H7 (cell line): ENCODE data around the gene CEP72. TPM values are rescaled to one million over a fixed set of nuclear protein-coding genes. Genes with fewer than 3 reads are reported as not detected.
"Not testable (repeated sequence)": the region's sequence is repeated elsewhere in the genome, so short reads cannot be mapped to it uniquely, and the experiment has no call there.

Experiments used
- DNase-seq: peaks from one replicate; pipeline ENCODE4 v3.0.0; 2012
- H3K27me3 ChIP-seq: 2 replicates; pipeline ENCODE4 v1.6.0; 2011; ENCODE audit warnings: mild to moderate bottlenecking, low read length; ENCODE audit not compliant: control insufficient read depth, insufficient read depth
- H3K36me3 ChIP-seq: replicated peaks from 2 replicates; pipeline ENCODE4 v1.5.1; 2011; ENCODE audit warnings: low read length; ENCODE audit not compliant: control insufficient read depth, insufficient read depth
- H3K4me3 ChIP-seq: 2 replicates; pipeline ENCODE4 v1.5.1; 2011; ENCODE audit warnings: low read depth, mild to moderate bottlenecking, control low read depth, low read length, moderate library complexity; ENCODE audit not compliant: insufficient read depth
- total RNA-seq: library from RNA; depleted of rRNA; stranded (reverse); fragments of >200 nt; shearing (Covaris generic); gene quantifications from 2 replicates; pipeline ENCODE4 v1.2.3, GENCODE V29; 2014

CEP72 gene
- total RNA-seq, 1 experiment from 2014 or later, result 12.6 TPM

DNA sequence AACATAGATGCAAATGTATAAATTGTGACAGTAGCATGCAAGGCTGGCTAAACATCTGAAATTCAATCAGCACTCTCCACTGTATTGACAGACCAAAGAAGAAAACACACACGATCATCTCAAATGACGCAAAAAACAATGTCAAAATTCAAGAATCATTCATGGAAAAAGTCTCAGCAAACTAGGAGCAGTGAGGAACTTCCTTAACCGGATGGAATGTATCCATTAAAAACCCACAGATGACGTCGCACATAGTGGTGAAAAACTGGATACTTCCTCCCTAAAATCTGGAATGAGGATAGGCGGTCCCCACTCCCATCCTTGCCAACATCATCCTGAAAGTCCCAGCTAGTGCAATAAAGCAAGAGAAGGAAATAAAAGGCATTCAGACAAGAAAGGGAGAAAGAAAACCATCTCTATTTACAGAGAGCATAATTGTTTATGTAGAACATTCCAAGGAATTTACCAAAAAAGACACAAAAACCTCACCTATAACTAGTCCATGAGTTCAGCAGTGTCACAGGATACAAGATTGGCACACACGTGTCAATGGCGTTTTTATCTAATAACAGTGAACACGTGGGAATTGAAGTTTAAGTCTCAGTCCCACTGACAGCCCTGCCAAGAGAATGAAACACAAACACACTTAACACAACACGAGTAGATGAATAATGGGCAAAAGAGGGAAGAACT, 14.1 kb upstream of the CEP72 start:
- no peak for DNase-seq
- Histone ChIP-seq H3K4me3 (no peak overlapping the region), H3K36me3 (no peaks in the 10 kb centered on the region), H3K27me3 (no peaks in the 10 kb centered on the region)

DNA sequence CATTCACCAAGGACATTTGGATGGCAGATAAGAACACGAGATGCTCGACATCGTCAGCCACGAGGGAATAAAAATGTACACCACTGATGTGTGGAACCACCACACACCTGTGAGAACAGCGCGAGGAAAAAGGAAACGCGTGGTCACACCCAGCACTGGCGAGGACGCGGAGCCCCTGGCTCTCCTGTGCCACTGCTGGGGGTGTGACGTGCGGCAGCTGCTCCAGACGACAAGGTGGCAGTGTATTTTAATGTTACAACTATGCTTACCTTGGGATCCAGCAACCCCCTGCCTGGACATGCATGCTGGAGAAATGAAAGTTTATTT, 13.6 kb upstream of the CEP72 start:
- DNase-seq, result no peak
- no peak overlapping the region for H3K4me3 ChIP-seq
- no peaks in the 10 kb centered on the region for H3K27me3 ChIP-seq
- no peaks in the 10 kb centered on the region for H3K36me3 ChIP-seq

DNA sequence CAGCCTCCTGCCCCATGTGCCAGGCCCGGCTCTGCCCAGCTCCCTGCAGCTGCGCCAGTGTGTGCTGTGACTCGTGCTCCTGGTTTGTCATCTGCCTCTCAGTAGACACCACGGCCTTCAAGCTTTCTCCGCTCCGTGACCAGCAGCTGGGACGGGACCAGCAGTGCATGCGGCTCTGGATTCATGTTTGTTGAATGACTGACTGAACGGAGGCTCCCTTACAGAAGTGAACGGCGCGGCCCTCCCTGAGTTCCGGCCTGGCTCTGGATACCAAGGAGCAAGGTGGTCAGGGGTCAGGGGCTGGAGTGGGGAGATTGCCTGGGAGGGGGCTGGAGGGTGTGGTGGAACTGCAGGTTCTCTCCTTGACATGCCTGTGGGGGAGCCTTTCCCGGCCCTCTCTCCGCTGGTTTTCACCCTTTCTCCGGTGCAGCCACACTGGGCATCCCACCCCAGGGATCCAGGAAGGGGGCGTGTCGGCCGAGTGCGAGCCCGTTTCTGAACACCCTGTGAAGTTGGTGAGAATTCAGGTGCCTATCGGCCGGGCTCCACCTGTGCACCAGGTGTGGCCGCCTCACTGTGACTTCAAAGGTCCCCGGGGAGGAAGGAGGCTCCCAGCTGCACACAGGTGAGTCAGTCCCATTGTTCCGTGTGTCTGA, 11.1 kb upstream of the CEP72 start:
- H3K27me3 ChIP-seq, result no peaks in the 10 kb centered on the region
- H3K4me3 ChIP-seq, result no peak overlapping the region
- no peak for DNase-seq
- no peaks in the 10 kb centered on the region for H3K36me3 ChIP-seq

DNA sequence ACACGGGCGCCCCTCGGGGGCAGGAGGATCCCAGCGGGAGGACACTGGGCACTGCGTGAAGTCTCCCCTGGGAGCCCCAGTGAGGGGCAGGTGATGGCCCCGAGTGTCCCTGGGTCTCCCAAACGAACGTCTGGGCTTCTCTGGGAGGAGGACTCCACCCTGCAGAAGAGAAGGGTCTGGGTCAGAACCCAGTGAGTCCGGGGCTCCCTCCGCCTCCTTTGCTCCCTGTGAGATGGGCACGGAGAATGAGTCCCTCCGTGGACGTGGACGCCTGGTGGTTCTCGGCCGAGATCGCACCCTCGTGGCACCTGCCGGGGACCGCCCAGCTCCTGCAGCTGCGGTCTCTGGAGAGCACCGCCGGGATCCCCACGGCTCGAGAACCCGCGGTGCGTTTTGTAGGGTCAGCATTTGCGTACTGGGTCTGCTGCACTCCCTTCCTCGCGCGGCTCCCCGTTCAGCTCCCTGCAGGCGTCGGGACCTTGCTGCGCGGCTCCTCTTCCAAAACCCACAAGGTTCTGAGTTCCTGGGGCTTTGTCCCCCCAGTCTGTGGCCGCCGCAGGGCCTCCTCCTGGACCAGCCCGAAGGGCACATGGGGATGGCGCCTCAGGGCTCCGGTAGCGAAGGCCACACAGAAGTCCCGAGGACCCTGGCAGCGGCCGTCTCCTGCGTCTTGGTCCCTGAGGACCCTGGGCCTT, 10.2 kb upstream of the CEP72 start:
- H3K4me3 ChIP-seq, result no peak overlapping the region
- H3K27me3 ChIP-seq, result no peaks in the 10 kb centered on the region
- DNase-seq, result peak; percentile 36
- H3K36me3 ChIP-seq, result no peaks in the 10 kb centered on the region

DNA sequence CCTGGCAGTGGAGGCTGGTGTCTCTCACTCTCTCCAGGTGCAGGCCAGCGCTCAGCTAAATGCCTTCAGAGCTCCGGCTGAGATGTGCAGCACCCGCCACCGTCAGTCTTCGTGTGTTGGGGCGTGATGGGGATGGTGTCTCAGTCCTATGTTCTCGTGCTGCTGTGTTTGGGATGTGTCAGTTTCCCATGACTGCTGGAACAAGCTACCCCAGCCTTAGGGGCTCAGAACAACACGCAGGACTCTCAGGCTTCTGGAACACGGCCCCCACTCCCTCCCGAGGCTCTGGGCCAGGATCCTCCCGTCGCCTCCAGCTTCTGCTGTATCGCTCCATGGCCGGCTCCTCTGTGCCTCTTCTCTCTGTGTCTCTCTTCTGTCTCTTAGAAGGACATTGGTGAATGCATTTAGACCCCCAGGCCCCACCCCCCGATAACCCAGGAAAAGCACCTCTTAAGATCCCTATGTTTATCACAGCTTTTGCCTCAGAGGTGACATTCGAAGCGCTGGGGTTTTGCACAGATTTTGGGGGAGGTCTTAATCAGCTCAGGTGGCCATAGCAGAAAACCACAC, 9.6 kb upstream of the CEP72 start:
- no peak for DNase-seq
- no peak overlapping the region for H3K4me3 ChIP-seq
- H3K36me3 ChIP-seq, result no peaks in the 10 kb centered on the region
- H3K27me3 ChIP-seq, result no peaks in the 10 kb centered on the region

DNA sequence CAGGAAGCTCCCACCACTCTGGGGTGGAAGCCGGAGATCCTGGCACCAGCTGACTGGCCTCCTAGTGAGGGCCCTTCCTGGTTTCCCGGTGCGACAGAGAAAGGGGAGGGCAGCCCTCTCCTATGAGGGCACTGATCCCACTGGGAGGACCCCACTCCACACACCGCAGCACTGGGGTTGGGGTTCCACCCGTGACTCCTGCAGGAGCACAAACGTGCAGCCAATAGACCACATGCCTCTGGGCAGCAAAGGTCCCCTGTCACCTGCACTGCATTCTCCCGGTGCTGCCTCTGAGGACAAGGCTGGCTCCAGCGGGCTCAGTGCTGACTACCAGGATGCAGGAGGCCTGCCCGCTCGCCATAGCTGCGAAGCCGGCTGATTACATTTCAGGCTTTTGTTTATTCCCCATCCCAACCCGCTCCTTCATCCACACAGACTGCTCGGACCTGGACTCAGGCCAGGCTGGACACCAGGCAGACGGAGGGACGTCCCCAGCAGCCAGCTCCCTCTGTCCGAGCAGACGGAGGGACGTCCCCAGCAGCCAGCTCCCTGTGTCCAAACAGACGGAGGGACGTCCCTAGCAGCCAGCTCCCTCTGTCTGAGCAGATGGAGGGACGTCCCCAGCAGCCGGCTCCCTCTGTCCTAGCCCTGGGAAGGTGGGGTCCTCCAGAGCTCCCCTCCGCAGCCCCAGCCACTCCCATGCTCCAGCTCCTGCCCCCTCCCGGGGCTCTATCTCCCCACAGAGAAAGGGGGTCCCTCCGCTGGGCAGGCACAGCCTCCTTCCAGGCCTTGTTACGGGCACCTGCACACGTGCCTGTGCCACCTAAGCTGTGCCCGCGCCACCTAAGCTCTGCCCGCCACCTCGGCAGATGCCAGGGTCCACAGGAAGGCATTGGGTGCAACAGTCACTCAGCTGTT, 8.8 kb upstream of the CEP72 start:
- DNase-seq, result no peak
- H3K36me3 ChIP-seq, result no peaks in the 10 kb centered on the region
- no peak overlapping the region for H3K4me3 ChIP-seq
- H3K27me3 ChIP-seq, result no peaks in the 10 kb centered on the region

DNA sequence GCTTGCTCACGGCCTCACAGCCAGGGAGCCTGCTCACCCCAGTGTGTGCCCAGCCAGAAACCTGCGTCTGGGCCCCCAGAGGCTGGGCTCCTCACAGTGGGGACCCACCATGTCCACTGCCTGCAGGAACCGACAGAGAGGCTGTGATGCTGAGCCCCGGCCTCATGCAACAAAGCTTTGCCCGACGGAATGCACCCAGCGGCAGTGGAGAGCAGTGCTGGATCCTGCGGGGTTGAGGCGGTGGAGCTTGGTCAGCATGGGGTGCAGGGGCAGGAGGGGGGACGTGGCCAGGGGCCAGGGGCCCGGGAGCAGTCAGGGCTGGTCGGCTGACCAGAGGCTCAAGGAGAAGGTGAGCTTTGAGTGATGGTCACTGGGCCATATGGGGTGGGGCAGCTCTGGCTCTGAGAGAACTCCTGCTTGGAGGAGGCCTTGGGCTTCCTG, 7.7 kb upstream of the CEP72 start:
- DNase-seq, result no peak
- no peaks in the 10 kb centered on the region for H3K27me3 ChIP-seq
- H3K36me3 ChIP-seq, result no peaks in the 10 kb centered on the region
- H3K4me3 ChIP-seq, result no peak overlapping the region

DNA sequence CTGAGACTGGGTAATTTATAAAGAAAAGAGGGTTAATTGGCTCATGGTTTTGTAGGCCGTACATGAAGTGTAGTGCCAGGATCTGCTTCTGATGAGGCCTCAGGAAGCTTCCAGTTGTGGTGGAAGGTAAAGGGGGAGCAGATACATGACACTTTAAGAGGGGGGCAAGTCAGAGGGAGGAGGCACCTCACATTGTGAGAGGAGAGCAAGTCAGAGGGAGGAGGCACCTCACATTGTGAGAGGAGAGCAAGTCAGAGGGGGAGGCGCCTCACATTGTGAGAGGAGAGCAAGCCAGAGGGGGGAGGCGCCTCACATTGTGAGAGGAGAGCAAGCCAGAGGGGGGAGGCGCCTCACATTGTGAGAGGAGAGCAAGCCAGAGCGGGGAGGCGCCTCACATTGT, 7.0 kb upstream of the CEP72 start:
- not testable (repeated sequence) for H3K27me3 ChIP-seq, DNase-seq, H3K36me3 ChIP-seq, H3K4me3 ChIP-seq

DNA sequence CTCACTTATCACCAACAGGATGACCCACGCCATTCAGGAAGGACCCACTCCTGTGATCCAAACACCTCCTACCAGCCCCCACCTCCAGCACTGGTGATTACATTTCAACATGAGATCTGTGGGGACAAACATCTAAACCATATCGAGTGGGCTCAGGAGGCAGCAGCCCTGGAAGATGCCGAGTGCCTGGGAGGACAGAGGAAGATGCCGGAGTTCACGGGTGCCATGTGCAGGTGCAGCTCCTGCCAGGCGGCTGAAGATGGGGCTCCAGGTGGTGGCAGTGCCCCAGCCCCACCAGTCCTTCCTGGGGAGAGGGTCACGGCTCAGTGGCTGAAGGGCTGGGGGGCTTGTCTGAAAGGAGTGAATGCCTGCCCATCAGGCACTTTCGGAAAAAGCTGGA, 6.1 kb upstream of the CEP72 start:
- no peak for DNase-seq
- no peaks in the 10 kb centered on the region for H3K27me3 ChIP-seq

DNA sequence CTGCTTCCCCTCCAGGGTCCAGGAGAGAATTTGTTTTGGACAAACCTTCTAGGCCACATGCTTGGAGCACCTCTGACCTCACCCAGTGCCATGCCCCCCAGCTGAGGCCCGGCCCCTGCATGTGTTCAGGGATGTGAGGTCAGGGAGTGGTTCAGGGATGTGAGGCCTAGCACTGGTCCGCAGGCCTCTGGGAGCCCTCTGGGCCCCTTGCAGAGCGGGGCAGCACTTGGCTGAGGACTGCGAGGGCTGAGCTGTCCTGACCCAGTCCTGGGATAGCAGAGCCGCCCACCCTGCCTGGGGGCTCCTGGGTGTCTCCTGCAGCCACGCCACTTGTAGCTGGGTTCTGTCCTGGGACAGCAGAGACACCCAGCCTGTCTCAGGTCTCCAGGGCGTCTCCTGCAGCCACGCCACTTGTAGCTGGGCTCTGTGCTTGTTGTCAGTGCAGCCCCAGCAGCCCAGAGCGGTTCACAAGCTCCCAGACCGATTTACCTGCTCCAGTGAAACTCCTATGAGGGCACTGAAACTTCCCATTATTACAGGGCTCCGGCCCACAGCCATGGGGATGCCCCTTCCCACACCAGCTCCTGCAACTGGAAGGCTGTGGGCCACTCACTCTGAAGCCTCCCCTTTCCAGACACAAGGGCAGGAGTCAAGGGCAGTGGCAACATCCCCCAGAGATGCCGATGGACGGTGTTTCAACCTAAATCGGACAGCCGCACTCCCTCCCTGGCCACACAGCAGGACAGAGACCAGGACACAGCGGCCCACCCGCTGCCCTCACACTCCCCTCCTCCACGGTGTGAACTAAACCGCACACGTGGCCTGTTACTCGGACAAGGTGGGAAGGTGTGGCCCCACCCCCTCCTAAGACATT, 5.4 kb upstream of the CEP72 start:
- H3K36me3 ChIP-seq, result no peaks in the 10 kb centered on the region
- DNase-seq, result no peak
- no peaks in the 10 kb centered on the region for H3K27me3 ChIP-seq
- no peak overlapping the region for H3K4me3 ChIP-seq

More for the DNA sequence above, 6.1 kb upstream of the CEP72 start:
- no peak overlapping the region for H3K4me3 ChIP-seq
- H3K36me3 ChIP-seq, result no peaks in the 10 kb centered on the region

DNA sequence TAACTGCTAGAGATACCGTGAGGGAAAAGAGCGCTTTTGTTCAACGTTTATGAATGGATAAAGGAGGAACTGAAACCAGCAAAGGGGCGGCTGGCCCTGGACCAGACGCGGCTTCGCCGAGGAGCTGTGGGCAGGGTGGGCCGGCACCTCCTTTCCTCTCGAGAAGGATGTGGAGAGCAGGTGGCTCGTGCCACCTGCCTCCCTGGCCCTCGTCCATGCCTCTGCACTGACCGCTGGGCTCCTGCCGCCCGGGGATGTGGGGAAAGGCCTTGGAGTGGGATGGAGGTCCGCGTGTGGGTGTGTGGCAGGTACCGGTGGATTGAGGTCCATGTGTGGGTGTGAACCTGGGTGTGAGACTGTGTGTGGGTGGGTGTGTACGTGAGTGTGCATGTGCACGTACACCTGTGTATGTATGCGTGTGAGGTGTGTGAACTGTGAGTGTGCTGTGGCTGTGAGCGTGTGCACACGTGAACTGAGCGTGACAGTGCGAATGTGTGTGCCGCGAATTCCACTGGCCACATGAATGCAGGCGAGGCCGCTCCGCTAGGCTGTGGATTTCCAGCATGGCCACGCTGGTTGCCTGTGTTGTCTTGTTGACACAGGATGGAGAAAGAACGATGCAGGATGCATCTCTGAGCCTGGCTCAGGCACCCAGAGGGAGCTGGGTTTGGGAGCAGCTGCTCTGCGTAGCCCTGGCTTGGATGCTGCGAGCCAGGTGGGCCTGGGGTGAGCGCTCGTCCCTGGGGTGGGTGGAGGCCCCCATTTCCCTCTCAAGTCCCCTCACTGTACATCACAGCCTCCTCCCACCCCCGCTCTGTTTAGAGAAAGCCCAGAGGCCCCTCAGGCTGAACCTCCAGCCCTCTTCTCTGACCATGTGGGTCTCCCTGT, 4.4 kb upstream of the CEP72 start:
- H3K4me3 ChIP-seq, result no peak overlapping the region
- H3K27me3 ChIP-seq, result no peaks in the 10 kb centered on the region
- no peaks in the 10 kb centered on the region for H3K36me3 ChIP-seq
- no peak for DNase-seq

DNA sequence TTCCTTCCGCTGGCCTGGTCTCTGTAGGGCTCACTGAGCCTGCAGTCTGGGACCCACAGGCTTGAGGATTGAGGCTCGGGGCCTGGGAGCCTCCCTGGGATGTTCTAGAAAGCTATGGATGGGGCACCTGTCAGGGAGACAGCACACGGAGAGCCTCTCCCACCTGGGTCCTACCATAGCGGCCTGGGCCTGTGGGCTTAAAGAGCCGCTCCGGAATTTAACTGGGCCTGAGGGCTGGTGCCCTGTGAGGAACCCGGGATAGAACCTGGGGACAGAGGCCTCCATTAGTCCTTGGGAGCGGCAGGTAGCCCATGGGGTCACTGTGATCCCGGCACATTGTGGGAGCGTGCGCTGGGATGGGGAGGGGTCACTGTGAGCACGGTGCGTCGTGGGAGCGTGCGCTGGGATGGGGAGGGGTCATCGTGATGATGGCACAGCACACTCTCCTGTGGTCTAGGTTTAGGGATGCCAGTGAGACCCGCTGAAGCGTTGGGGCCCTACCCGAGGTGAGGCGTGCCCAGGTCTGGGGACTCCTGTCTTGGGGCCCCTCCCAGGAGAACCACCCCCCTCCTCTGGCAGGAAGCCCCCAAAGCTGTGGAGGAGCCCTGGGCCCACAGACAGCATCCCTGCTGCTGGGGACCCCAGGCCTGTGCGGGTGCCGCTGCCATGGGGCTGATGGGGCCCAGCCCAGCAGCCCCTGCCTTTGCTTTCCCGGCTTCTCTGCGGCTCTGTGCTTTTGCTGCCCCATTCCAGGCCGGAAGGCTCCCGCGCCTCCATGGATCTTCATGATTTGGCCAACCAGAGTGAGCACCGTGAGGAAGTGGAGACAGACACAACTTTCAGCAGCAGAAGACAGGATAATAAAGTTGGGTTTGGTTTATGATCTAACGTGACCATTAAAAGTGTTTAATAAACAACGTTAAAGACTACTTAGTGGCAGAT, 3.4 kb upstream of the CEP72 start:
- no peak overlapping the region for H3K4me3 ChIP-seq
- H3K27me3 ChIP-seq, result no peaks in the 10 kb centered on the region
- no peaks in the 10 kb centered on the region for H3K36me3 ChIP-seq
- DNase-seq, result no peak
